NB4 (cell line): ENCODE results near the gene UNC119B.

Source experiments
- CTCF ChIP-seq: IDR thresholded peaks from one replicate; pipeline ENCODE4 v1.5.1; 2012; ENCODE audit warnings: low read depth, low read length
- POLR2A ChIP-seq: IDR thresholded peaks from 2 replicates; pipeline ENCODE4 v1.6.1; 2011; ENCODE audit warnings: mild to moderate bottlenecking; ENCODE audit not compliant: insufficient read length; ENCODE audit errors: extremely low read depth

- no peak for TF ChIP-seq POLR2A
- TF ChIP-seq CTCF, result no peak
These were observed 51.3 kb downstream of the UNC119B start for GRCh38 chr12:120761519-120761934.
